ENCODE measurements around the gene KRTAP10-6.
"Not testable (repeated sequence)": the region's sequence is repeated elsewhere in the genome, so short reads cannot be mapped to it uniquely, and the experiment has no call there.

Gene KRTAP10-6

GRCh38 chr21:44592446-44593311, at the start of gene KRTAP10-6:
Gene KRTAP10-6 (minus strand): TSS chr21:44592505. CDS start chr21:44592484, 21 bp downstream.
- DNase-seq: no peak

GRCh38 chr21:44640761-44641160, 48.5 kb upstream of the KRTAP10-6 start:
- DNase-seq: no peak

DNA sequence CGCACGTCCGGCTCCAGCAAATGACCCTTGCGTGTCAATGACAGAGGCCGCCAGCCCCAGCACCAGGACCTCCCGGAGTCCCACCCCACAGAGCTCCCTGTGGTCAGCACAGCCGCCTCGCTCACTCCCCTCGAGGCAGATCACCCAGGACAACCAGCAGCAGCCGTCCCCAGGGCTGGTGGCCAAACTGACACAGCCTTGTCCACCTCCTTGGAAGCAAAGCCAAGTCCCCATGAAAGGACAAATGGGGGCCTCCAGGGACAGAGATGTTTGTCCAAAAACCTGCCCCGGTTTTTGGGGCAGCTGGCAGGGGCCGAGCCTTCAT, 47.0 kb upstream of the KRTAP10-6 start:
- DNase-seq: no peak

- not testable (repeated sequence) for DNase-seq
Measured at GRCh38 chr21:44638506-44639330, 46.4 kb upstream of the KRTAP10-6 start.

DNA sequence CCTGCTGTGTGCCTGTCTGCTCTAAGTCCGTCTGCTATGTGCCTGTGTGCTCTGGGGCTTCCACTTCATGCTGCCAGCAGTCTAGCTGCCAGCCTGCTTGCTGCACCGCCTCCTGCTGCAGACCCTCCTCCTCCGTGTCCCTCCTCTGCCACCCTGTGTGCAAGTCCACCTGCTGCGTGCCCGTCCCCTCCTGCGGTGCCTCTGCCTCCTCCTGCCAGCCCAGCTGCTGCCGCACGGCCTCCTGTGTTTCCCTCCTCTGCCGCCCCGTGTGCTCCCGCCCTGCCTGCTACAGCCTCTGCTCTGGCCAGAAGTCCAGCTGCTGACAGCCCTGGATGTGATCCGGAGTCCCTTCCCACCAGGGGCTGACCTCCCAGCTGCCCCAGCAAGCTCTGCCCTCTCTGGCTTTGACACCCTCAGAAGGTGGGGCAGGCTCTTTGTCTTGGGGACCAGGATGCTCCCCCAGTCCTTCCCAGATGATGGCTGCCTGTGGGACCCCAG, 45.6 kb upstream of the KRTAP10-6 start:
- not testable (repeated sequence) for DNase-seq

GRCh38 chr21:44637018-44637850, 44.9 kb upstream of the KRTAP10-6 start, which contains the start of gene KRTAP10-10:
Gene KRTAP10-10 (plus strand): TSS chr21:44637356. CDS start chr21:44637418, 62 bp downstream.
- DNase-seq: no peak

DNA sequence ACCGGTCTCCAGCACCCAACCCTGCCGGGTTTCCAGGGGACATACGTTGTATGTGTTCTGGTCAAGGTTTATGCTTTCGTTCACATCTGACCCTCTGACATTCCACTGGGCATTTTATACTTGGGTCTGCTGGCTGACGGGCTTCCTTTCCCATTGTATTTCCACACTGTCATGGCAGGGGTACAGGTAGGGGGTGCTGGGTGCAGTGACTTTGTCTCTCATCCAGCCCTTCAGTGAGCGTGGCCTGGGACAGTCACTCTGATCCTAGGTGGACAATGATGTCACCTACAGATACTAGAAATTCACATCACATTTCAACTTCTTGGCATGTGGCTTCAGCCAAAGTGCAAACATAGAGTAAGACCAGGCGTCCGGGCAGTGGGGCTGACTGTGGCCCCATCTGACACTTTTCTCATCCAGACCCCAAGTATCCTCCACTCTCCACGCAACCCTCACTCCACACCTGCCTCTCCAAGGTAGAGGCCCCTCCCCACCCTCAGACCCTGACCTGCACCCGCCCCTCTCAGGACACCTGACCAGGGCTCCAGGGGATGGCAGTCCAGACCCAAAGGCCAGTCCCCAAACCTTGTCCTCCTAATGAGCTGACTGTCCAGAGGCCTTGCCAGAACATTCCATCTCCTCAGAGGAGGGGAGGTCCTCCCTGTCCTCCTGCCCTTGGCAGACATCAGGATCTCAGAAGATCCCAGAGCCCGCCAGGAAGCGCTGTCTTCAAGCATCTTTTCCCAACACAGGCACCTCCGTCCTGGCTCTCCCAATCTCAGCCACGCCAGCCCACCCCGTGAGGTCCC, 44.1 kb upstream of the KRTAP10-6 start:
- DNase-seq: no peak

DNA sequence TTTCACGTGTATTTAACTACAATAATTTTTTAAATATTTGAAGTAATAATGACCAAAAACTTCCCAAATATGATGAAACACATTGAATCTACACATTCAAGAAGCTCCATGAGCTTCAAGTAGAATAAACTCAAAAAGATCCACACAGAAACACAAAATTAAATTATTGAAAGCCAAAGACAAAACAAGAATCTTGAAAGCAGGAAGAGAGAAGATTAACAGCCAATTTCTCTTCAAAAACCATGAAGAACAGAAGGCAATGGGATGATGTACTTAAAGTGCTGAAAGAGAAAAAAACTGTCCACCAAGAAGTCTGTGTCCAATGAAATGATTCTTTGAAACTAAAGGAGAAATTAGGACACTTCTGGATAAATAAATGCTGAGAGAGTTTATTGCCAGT, 39.8 kb upstream of the KRTAP10-6 start:
- DNase-seq: no peak

- DNase-seq: no peak
Measured at GRCh38 chr21:44630440-44630839, 38.1 kb upstream of the KRTAP10-6 start.

- no peak for DNase-seq
Measured at GRCh38 chr21:44628707-44629391, 36.5 kb upstream of the KRTAP10-6 start.

- not testable (repeated sequence) for DNase-seq
Measured at GRCh38 chr21:44627831-44628233, 35.5 kb upstream of the KRTAP10-6 start.

- DNase-seq: not testable (repeated sequence)
Measured at GRCh38 chr21:44627181-44627822, 35.0 kb upstream of the KRTAP10-6 start.

- no peak for DNase-seq
Measured at GRCh38 chr21:44626673-44627143, 34.4 kb upstream of the KRTAP10-6 start, which contains the start of gene KRTAP10-9. Gene KRTAP10-9 (plus strand): TSS chr21:44627093. CDS start chr21:44627172, 79 bp downstream.

- no peak for DNase-seq
Measured at GRCh38 chr21:44626262-44626661, 34.0 kb upstream of the KRTAP10-6 start.

DNA sequence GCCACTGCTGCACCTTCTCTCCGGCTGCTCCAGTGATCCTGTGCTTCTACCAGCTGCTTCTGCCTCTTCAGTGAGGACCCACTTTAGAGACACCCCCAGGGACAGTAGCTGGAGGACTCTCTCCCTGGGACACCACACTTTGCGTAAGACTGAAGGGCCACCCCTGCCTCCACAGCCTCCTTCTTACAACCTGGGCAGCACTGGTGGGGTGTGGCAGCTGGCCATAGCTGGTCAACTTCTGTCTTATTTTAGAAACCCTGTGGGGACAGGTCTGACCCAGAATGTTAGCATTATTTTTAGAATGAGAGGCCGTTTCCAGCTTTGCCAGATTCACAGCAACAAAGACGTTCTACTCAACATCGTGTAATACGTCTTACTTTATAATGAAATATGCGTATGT, 33.5 kb upstream of the KRTAP10-6 start:
- no peak for DNase-seq

DNA sequence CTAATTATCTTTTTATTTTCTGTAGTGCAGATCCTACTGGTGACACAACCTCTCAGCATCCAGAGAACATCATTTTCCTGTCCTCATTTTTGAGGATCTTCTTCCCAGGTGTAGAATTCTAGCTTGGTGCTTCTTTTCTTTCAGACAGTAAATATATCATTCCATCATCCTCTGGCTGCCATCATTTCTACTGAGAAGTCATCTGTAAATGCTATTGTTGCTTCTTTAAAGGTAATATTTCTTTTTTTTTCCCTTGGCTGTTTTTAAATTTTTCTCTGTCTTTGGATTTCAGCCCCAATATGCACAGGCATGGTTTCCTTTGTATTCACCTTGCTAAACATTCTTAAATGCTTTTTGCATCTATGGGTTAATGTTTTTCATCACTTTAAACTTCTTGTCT, 31.3 kb upstream of the KRTAP10-6 start:
- DNase-seq: no peak

DNA sequence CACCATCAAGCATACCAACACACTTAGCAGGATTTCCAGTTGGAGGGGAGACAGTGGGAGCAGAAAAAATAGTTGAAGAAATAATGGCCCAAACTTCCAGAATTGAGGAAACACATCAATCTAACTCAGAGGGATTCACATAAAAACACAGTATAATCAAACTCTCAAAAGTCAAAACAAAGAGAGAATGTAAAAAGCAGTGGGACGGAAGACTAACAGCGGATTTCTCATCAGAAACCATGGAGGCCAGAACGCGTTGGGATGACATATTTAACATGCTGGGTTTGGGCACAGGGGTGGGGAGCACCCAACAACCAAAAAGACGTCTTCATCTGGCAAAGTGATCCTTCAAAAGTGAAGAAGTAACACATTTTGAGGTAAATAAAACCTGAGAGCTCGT, 27.6 kb upstream of the KRTAP10-6 start:
- DNase-seq: no peak

DNA sequence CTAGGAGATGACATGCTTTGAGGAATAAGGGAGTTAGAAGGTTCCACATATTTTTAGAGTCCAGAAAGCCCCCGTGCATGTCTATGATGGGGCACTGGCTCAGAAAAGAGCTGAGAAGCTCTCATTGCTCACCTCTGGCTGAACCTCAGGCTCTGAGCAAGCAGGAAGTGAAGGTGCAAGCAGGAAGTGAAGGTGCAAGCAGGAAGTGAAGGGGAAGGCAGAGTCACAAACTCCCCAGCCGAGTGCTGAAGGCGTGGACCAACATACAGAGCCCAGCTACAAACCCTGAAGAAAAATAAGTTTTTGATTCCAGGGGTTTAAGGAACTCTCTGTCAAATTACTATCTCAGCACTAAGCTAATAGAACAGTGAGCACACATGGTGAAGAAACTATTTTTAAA, 26.6 kb upstream of the KRTAP10-6 start:
- DNase-seq: no peak

DNA sequence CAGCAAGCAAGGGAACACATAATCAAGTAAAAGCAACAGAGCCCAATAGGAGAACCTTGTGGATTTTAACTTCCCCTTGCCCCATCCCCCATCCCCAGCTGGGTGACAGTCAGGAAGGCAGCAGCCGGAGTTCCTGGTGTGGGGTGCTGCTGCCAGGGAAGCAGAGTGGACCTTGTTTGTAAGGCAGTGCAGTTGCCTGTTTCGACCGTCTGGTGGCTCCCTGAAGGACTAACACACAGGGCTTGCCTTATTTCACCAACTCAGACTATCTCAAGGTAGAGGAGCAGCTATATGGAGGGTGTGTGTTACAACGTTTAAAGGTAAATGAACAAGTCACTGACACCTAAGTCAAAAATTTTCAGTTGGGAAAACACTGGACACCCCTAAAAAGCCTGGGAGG, 26.2 kb upstream of the KRTAP10-6 start:
- no peak for DNase-seq

GRCh38 chr21:44617071-44617501, 24.8 kb upstream of the KRTAP10-6 start:
- no peak for DNase-seq

DNA sequence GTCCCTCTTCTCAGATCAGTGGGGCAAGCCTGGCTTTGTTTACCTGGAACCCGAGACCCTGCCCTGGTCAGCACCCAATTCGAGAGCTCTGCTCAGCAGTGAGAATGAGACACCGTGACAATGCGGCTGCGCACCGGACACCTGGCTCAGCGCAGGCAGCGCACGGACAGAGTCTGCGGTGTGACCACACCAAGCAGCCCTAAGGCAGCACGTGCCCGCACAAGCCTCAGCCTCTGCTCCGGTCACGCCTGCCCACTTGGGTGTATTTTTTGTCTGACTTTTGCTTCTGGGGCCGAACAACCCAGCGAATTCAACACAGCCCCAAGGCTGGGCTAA, 24.3 kb upstream of the KRTAP10-6 start:
- DNase-seq: no peak
